ENCODE data around the gene NDRG3. TPM values are rescaled to one million over a fixed set of nuclear protein-coding genes. Genes with fewer than 3 reads are reported as not detected.

Gene NDRG3
- total and polyA plus RNA-seq, 2 of the 8 experiments (the other 6 are each of a cell fraction or from before 2014, with no cell fraction given) = 25.7 to 32.3 TPM

DNA sequence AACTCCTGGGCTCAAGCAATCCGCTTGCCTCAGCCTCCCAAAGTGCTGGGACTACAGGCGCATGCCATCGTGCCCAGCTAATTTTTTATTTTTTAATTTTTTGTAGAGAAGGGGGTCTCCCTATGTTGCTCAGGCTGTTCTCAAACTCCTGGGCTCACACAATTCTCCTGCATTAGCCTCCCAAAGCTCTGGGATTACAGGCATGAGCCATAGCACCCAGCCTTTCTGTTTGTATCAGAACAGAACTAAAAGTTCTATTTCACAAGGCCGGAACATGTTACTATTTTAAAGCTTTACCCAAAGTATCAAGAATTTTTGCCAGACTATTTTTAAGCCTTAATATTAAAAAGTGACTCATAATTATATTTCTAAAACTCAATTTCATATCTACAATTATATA, 42.4 kb downstream of the NDRG3 start (continued):
- TF ChIP-seq, protein P1, sequence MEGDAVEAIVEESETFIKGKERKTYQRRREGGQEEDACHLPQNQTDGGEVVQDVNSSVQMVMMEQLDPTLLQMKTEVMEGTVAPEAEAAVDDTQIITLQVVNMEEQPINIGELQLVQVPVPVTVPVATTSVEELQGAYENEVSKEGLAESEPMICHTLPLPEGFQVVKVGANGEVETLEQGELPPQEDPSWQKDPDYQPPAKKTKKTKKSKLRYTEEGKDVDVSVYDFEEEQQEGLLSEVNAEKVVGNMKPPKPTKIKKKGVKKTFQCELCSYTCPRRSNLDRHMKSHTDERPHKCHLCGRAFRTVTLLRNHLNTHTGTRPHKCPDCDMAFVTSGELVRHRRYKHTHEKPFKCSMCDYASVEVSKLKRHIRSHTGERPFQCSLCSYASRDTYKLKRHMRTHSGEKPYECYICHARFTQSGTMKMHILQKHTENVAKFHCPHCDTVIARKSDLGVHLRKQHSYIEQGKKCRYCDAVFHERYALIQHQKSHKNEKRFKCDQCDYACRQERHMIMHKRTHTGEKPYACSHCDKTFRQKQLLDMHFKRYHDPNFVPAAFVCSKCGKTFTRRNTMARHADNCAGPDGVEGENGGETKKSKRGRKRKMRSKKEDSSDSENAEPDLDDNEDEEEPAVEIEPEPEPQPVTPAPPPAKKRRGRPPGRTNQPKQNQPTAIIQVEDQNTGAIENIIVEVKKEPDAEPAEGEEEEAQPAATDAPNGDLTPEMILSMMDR (IDR thresholded peaks at IDR 0.05; ENCODE audit: control extremely low read depth in 1 of 3, insufficient read depth in 1 of 3, low read depth in 1 of 3, low read length in 3 of 3) = no peak
- no peak for TF ChIP-seq GTF2F1 (IDR thresholded peaks at IDR 0.05; ENCODE audit: borderline replicate concordance, low read depth, low read length)
- TF ChIP-seq RFX5 (IDR thresholded peaks at IDR 0.05; ENCODE audit: borderline replicate concordance, low read depth, low read length) = no peak
- no peak for TF ChIP-seq PHF8 (conservative IDR thresholded peaks at IDR 0.05; ENCODE audit: low read depth, low read length)
- no peak for TF ChIP-seq RNF2 (IDR thresholded peaks at IDR 0.05; ENCODE audit: borderline replicate concordance, low read depth, low read length, missing control alignments, poor library complexity, severe bottlenecking)

Measured in H1 (cell line).